IPS-18c (cell line): ENCODE measurements around the gene TMEM100.

Experiments used
- H3K4me3 ChIP-seq: 2 replicates; pipeline ENCODE4 v1.7.0; 2013; ENCODE audit warnings: low read depth, mild to moderate bottlenecking, low read length, moderate library complexity; ENCODE audit not compliant: insufficient read depth
- H3K9me3 ChIP-seq: one replicate; pipeline ENCODE4 v1.6.1; 2013; ENCODE audit warnings: mild to moderate bottlenecking, low read length, moderate library complexity; ENCODE audit not compliant: control insufficient read depth, insufficient read depth

Gene TMEM100

DNA sequence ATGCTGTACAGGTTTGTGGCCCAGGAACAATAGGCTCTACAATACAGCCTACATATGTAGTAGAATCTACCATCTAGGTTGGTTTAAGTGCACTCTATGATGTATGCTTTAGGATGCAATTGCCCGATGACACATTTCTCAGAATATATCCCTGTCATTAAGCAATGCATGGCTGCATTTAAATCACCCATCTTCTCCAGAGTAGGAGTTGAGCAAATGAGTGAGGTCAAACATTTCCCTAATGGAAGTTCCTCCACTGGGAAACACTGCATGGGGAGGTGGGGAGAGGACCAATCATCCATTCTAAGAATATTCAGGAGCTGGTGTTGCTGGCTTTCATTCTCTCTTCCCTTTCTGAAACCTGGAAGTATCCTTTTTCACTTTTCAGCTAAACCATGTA lies 26.2 kb upstream of the TMEM100 start:
- H3K9me3 ChIP-seq, result no peaks in the 10 kb centered on the region
- H3K4me3 ChIP-seq, result no peak overlapping the region

DNA sequence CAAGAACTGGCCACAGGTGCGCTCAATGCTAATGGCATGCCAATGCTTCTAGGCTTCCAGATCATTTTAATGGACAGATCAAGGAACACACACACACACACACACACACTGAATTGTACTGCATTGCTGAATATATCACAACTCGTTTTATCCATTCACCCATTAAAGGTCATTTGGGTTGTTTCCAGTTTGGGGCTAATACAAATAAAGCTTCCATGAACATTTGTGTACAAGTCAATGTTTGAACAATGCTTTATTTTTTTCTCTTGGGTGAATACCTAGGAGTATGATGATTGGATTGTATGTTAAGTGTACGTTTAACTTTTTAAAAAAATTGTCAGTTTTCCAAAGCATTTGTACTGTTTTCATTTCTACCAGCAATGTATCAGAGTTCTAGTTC lies 24.5 kb upstream of the TMEM100 start:
- H3K4me3 ChIP-seq, result no peak overlapping the region
- H3K9me3 ChIP-seq, result no peaks in the 10 kb centered on the region

DNA sequence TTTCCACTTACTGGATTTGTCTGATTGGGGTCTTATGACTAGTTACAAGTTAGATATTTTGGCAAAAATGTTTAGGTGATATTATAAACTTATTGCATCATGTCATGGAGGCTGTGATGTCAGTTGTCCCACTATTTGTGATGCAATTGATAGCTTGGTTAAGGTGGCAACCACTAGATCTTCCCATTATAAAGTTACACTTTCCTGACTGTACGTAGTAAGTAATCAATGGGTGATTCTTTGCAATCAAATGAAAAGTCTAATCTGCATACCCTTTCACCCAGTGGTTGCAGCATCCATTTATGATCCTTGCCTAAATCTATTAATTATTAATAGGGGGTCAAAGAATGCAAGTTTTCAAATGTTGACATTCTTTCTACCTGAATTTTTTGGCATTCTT lies 23.8 kb upstream of the TMEM100 start:
- Histone ChIP-seq H3K4me3 (no peak overlapping the region), H3K9me3 (no peaks in the 10 kb centered on the region)

DNA sequence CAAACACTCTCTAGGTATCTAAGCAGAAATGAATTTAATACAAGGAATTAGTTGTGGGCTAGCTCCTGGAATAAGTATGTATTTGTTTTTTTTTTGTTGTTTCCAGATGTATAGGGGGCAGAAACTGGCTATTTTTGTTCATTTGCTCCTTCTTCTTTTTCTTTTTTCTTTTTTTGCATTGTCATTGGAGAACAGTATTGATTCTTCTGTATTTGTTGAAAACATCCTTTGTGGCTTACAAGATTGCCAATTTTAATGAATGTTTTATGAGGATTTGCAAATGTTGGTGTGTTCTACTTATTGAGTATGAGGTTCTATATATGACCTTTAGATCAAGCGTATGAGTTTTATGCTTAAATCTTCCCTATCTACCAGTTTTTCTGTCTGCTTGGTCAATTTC lies 22.6 kb upstream of the TMEM100 start:
- Histone ChIP-seq H3K9me3 (no peaks in the 10 kb centered on the region), H3K4me3 (no peak overlapping the region)

DNA sequence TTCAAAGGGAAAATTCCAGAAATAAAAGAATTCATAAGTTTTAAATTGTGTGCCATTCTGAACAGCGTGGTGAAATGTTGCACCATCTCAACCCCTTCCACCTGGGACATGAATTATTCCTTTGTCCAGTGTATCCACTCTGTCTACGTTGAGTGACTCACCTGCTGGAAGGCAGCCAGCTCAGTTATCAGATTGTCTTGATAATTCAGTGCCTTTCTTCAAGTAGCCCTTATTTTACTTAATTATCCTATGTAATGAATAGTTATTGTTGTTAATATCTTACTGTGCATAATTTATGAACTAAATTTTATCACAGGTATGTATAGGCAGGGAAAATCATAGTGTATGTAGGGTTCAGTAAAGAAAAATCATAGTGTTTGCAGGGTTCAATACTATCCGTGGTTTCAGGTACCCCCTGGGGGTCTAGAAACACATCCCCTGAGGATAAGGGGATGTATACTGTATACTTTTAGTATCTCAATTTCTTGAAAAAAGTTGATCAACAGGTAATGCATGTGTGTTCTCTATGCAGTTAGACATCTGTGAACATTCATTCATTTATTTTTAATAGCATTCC lies 20.5 kb upstream of the TMEM100 start:
- Histone ChIP-seq H3K9me3 (no peaks in the 10 kb centered on the region), H3K4me3 (no peak overlapping the region)

DNA sequence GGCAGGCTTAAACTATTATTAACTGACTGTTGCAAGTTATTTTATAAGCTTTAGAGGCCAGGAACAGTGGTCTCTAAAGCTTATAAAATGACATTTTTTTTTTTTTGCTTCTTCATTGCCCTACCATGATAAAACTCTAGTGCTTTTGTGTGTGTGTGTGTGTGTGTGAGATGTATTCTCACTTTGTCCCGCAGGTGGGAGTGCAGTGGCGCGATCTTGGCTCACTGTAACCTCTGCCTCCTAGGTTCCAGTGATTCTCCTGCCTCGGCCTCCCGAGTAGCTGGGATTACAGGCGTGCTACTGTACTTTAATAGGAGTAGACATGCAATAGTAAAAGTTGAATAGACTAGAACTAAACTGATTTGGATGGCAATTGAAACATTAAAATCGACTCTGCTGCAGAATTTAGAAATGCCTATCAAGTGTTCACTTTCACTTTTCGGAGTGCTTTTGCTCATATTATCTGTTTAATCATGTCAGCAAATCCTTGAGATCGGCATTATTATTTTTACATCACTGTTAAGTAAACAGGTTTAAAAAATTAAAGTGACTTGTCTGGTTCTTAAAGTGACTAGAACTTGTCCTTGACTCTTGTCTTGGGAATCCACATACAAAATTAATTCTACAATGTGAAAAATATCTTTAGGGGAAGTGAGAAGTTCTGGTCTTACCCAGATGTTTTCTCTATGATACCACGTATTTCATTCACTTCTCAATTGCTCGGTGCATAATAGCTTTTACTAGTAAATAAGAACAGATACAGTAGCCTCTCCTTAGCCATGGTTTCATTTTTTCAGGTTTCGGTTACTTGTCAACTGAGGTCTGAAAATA lies 19.8 kb upstream of the TMEM100 start:
- Histone ChIP-seq H3K9me3 (no peaks in the 10 kb centered on the region), H3K4me3 (no peak overlapping the region)

DNA sequence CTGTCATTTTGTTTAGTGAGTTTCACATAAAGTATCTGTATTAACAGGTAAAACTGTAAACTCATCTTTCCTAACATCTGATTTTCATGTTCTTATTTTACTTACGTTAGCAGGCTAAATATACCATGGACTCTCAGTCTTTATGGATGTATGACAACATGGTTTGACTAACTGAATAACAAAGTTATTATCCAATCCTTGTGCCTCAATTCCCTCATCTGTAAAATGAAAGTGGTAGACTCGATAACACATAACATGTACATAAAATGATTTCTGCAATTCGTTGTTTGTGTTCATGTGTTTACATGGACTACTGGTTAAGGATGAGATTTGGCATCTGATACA lies 18.7 kb upstream of the TMEM100 start:
- no peak overlapping the region for H3K4me3 ChIP-seq
- no peaks in the 10 kb centered on the region for H3K9me3 ChIP-seq

DNA sequence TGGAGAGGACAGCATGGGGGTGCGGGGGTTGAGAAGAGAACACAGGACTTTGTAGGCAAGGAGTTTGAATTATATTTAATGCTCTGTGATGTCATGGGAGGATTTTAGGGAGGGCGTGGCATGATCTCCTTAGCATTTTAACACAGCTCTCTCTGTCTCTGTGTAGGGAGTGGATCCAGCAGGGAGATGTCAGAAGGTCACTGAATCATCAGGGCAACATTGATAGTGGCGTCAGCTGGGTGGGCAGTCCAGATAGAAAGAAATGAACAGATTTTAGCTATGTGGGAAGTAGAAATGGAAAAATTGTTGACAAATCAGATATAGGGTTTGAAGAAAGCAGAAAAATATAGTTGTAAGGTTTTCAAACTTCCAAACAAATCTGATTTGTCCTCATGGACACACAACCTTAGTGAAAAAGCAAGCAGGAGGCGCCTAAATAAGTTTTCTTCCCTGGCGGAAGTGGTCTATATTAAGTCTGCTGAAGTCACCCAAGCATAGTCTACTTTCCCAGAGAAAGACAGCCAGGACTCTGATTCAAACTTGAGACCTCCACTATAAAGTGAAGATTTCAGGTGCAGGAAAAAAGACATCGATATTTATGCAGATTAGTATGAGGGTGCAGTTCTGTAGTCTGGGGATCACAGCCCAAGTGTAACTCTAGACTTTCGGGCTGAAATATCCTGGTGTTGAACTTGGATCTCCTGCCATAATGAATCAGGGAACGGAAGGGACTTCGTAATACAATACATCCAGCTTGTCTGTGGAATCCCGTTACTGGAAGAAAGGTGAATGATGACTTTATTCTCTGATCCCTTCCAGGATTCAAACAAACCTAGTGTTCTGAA lies 18.1 kb upstream of the TMEM100 start:
- Histone ChIP-seq H3K4me3 (no peak overlapping the region), H3K9me3 (no peaks in the 10 kb centered on the region)

DNA sequence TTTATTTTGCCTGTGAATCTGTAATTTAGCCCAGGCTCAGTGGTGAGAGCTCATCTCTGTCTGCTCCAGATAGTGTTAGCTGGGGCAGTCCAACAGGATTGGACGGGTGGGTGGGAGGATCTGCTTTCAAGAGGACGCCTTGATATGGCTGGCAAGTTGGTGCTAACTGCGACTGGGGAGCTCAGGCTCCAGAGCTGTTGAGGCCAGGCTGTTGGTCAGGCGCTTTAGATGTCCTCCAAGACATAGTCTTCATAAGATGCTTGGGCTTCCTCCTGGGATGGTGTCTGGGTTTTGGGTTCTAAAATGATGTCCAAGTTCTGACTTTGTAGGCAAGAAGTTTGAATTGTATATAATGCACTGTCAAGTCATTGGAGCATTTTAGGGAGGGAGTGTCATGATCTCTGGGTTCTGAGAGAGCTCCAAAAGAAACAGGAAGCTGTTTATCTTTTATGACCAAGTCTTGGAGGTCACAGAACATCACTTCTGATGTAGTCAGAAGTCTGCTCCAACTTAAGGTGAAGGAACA lies 15.4 kb upstream of the TMEM100 start:
- H3K9me3 ChIP-seq, result no peaks in the 10 kb centered on the region
- no peak overlapping the region for H3K4me3 ChIP-seq

DNA sequence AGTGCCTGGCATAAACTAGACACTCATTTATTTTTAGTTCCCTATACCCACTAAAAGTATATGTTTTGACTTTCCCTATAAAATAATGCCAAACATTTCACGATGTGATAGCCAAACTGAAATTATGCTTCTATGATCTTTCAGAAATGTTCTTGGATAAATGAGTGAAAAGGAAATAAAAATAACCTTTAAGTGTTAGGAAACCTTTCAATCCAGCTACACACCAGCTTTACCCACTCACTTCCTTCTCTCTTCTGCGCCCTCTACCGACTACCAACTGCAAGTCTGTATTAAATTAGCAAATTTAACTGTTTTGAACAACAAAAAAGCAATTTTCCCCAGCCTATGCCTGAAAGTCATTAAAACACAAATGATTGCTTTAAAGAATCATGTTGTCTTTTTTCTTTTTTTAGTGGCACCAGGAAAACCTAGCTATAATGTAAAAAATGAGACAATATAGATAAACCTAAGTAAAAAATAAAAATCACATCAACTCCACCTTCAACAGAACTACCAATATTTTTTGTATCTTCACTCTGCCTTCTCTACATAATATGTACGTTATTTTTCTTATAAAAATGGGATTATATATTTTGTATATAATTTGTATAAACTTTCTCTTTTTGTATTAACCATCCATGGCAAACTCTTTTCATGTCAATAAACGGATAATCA lies 13.2 kb upstream of the TMEM100 start:
- no peak overlapping the region for H3K4me3 ChIP-seq
- no peaks in the 10 kb centered on the region for H3K9me3 ChIP-seq

DNA sequence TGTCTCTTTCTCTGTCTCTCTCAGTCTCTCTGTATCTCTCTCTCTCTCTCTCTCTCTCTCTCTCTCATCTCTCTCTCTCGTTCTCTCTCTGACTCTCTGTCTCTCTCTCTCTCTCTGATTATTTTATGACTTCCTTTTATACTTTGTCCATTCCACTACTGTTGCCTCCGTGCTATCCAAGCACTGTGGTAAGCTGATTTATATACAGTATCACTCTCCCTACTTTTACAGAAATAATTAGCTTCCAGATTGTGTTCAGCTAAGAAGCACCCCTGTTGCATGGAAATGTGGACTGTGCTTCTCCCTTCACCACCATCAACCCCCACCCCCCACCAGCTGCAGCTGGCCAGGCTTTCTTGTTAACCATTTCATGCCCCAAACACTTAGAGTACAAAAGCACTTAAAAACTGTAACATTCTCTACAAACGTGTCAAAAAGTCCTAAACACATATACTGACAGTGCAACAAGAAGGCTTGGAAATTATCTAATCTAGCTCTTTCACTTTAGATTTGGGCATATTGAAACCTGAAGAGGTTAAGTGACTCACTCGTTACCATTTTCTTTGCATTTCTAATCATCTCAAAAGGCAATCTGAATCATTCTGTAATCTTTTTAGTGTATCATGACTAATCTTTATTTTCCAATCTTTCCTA lies 11.6 kb upstream of the TMEM100 start:
- Histone ChIP-seq H3K4me3 (no peak overlapping the region), H3K9me3 (no peaks in the 10 kb centered on the region)

DNA sequence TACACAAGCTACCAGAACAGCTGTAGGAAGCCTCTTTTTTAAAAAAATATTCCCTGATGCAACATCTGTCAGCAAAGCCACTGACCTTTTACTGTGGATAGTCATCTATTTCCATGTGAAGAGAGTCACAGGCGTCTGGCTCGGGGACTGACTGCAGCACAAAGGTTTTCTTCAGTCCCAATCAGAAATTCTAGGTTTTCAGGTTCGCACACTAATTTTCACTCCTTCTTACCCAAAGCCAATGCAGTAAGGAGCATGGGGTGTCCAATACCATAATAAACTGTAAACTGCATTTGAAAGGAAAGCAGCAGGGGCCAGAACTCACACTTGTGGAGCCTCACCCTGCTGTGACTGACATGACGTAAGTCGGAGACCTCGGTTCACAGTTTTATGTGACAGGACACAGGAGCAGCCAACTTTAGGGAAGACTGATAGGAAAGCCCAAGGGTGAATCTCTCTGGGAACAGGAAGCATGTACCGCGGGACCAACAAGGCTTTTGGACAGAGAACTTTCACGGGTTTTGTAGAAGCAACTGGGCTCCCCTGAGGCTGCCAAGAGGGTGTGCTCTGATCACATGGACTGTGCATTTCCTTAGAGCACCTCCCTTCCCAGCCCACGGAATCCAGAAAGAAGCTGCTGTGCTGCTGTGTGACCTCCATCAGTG lies 9.1 kb upstream of the TMEM100 start:
- H3K4me3 ChIP-seq, result no peak overlapping the region

DNA sequence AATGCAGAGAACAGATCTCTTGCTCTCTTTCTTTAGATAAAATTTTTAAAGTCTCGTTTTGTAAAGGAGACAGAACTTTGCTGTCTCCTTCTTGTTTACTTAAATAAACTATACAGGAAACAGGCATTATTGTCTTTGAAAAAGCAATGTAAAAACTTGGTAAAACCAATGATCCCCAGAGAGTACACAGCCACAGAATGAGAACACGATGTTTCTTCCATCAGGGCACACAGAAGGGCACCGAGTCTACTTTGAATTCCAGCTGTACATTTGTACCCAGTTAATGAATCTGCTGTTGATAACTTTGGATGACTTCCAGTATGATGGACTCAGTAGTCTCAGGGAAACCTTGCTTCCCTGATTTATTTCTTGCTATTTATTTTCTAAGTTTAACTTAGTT lies 8.1 kb upstream of the TMEM100 start:
- Histone ChIP-seq H3K4me3 (no peak overlapping the region), H3K9me3 (no peaks in the 10 kb centered on the region)

More for the DNA sequence above, 9.1 kb upstream of the TMEM100 start:
- no peaks in the 10 kb centered on the region for H3K9me3 ChIP-seq

DNA sequence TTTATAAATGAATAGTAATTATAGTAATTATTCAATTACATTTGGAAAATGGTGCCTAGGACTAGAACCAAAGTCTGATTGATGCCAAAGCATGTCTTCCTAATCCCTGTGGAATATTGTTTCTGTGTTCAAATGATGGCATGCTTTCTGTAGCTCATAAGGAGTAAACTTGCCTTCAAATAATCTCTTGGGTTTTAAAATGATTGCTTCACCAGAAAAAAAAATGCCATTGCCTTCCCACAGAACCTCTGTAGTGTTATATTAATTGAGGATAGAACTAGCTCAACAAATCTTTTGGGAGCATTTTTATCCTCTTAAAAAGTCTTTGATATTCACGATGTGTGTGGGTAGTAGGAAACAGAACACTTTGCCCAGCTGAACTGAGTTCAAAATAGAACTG lies 7.7 kb upstream of the TMEM100 start:
- H3K9me3 ChIP-seq, result no peaks in the 10 kb centered on the region
- no peak overlapping the region for H3K4me3 ChIP-seq

DNA sequence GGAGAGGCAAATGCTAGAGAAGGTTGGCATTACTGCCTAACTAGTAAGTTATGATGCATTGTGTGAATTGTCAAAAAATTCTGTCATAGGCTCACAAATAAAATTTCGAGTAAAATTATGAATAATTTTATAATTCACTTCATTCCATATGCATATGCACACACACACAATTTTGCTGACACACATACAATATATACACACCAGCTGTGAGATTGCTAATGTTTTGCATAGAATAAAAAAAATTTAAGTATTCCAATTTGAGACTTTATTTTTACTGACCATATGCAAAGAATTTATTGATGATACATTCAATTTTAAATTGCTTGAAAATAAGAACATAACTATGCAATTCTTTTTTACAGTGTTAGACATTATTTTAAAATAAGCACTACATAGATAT lies 6.8 kb upstream of the TMEM100 start:
- H3K9me3 ChIP-seq, result no peaks in the 10 kb centered on the region
- H3K4me3 ChIP-seq, result no peak overlapping the region

DNA sequence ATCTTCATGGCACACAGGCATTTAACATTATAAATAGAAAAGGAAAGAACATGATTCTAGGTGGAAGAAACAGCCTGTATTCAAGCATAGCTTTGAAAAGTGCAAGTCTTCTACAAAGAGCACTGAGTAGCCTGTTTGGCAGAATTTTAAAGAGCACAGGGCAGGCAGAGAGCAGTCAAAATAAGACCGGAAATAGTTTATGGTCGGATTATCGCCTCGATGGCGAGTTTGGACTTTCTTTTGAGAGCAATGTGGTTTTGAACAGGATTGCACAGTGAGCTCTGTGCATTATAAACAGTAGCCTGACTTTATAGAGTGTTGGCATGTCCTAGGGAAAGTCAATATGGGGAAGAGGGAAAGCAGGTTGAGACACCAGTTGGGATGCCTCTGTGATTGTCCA lies 6.2 kb upstream of the TMEM100 start:
- no peak overlapping the region for H3K4me3 ChIP-seq
- H3K9me3 ChIP-seq, result no peaks in the 10 kb centered on the region
